Gastrocnemius medialis (tissue), 4 donors: ENCODE results near the gene OXT.

Experiments used
- POLR2A ChIP-seq, 2 donors: fragments of 450-650 bp; IDR thresholded peaks; one replicate each; pipeline ENCODE4 v1.6.1; 2017; ENCODE audit warnings: antibody characterized with exemption in 2 of 2, mild to moderate bottlenecking in 2 of 2, moderate library complexity in 2 of 2
- TF ChIP-seq, protein P1 (sequence below), 5 experiments: fragments of 450-650 bp in 3 of 5; fragments of 200-600 bp in 2 of 5; sonication (generic) in 2 of 5; IDR thresholded peaks in 4 of 5; conservative IDR thresholded peaks in 1 of 5; 1 replicate in 4 of 5; 2 replicates in 1 of 5; pipeline ENCODE4 v1.5.1; 2016 to 2019; ENCODE audit warnings: antibody characterized with exemption in 5 of 5, mild to moderate bottlenecking in 3 of 5, moderate library complexity in 3 of 5

- no peak for TF ChIP-seq POLR2A (IDR thresholded peaks at IDR 0.05)
- TF ChIP-seq, protein P1, sequence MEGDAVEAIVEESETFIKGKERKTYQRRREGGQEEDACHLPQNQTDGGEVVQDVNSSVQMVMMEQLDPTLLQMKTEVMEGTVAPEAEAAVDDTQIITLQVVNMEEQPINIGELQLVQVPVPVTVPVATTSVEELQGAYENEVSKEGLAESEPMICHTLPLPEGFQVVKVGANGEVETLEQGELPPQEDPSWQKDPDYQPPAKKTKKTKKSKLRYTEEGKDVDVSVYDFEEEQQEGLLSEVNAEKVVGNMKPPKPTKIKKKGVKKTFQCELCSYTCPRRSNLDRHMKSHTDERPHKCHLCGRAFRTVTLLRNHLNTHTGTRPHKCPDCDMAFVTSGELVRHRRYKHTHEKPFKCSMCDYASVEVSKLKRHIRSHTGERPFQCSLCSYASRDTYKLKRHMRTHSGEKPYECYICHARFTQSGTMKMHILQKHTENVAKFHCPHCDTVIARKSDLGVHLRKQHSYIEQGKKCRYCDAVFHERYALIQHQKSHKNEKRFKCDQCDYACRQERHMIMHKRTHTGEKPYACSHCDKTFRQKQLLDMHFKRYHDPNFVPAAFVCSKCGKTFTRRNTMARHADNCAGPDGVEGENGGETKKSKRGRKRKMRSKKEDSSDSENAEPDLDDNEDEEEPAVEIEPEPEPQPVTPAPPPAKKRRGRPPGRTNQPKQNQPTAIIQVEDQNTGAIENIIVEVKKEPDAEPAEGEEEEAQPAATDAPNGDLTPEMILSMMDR (IDR thresholded peaks at IDR 0.05 in 4 of 5, conservative IDR thresholded peaks at IDR 0.05 in 1 of 5), result no peak
Measured at GRCh38 chr20:3045042-3045815, 26.2 kb upstream of the OXT start.
